ENCODE measurements around the gene ACTMAP.

GRCh38 chr19:40695881-40696280, 54.4 kb downstream of the ACTMAP start:
- no peak for TF ChIP-seq CTCF (IDR thresholded peaks at IDR 0.05)
- no peak for TF ChIP-seq POLR2A (IDR thresholded peaks at IDR 0.05)
